Suppressor macrophage (primary cell): ENCODE measurements around the gene AP4S1.
"Not testable (repeated sequence)": the region's sequence is repeated elsewhere in the genome, so short reads cannot be mapped to it uniquely, and the experiment has no call there.

Experiments used
- DNase-seq, 4 experiments: peaks; one replicate each; pipeline ENCODE4 v3.0.0-alpha.2; 2020 to 2022
- total RNA-seq, 17 experiments: gene quantifications; one replicate each; lab custom pipeline; 2026; ENCODE audit warnings: mixed read lengths in 6 of 17, inconsistent platforms in 3 of 17; lab: John Stamatoyannopoulos, UW

The AP4S1 gene
- 5.1 to 15.7 (median 10.1) reads per million in 17 experiments for total RNA-seq

- peak; percentile 39 to 69 (median 50) for DNase-seq
These were observed at the start of gene AP4S1 for GRCh38 chr14:31025367-31026076. Gene AP4S1 (plus strand): TSS chr14:31025649. CDS start chr14:31066197, 40,548 bp downstream.

- DNase-seq, result no peak
These were observed 47.7 kb upstream of the AP4S1 start for GRCh38 chr14:30977752-30978151.

- peak; percentile 69 to 85 (median 78) for DNase-seq
These were observed 45.2 kb upstream of the AP4S1 start for GRCh38 chr14:30980106-30980704.

- DNase-seq, result no peak
These were observed 44.5 kb upstream of the AP4S1 start for GRCh38 chr14:30980980-30981379.

- DNase-seq, result no peak
These were observed 42.9 kb upstream of the AP4S1 start for GRCh38 chr14:30982533-30982932.

- DNase-seq, result no peak
These were observed 41.6 kb upstream of the AP4S1 start for GRCh38 chr14:30983858-30984257.

GRCh38 chr14:30985796-30986195 is 39.7 kb upstream of the AP4S1 start:
- DNase-seq, result no peak

- no peak for DNase-seq
These were observed 36.9 kb upstream of the AP4S1 start for GRCh38 chr14:30988509-30988908.

- peak in 3 of 4 experiments; percentile 6 to 53 (median 37) for DNase-seq
These were observed 34.7 kb upstream of the AP4S1 start for GRCh38 chr14:30990770-30991169.

- DNase-seq, result peak in 3 of 4 experiments; percentile 17 to 50 (median 44)
These were observed 34.0 kb upstream of the AP4S1 start for GRCh38 chr14:30991408-30991807.

GRCh38 chr14:30993071-30993470 is 32.4 kb upstream of the AP4S1 start:
- DNase-seq, result no peak

- peak in 2 of 4 experiments; percentile 18 to 30 for DNase-seq
These were observed 30.5 kb upstream of the AP4S1 start for GRCh38 chr14:30994681-30995620.

- DNase-seq, result no peak
These were observed 29.8 kb upstream of the AP4S1 start for GRCh38 chr14:30995689-30996088.

- DNase-seq, result no peak
These were observed 28.4 kb upstream of the AP4S1 start for GRCh38 chr14:30996892-30997659.

- no peak for DNase-seq
These were observed 27.2 kb upstream of the AP4S1 start for GRCh38 chr14:30998100-30998706.

- no peak for DNase-seq
These were observed 26.2 kb upstream of the AP4S1 start for GRCh38 chr14:30999038-30999773.

GRCh38 chr14:31000629-31001338 is 24.7 kb upstream of the AP4S1 start:
- no peak for DNase-seq

GRCh38 chr14:31001339-31001658 is 24.1 kb upstream of the AP4S1 start:
- no peak for DNase-seq

GRCh38 chr14:31003284-31003683 is 22.2 kb upstream of the AP4S1 start:
- DNase-seq, result no peak

GRCh38 chr14:31004007-31004406 is 21.4 kb upstream of the AP4S1 start:
- DNase-seq, result not testable (repeated sequence)

GRCh38 chr14:31006703-31007102 is 18.7 kb upstream of the AP4S1 start:
- no peak for DNase-seq
